NB4 (cell line): ENCODE measurements around the gene PRAMEF12.

Source experiments
- DNase-seq: peaks from one replicate; pipeline ENCODE4 v3.0.0; 2010; ENCODE audit warnings: low read depth
- H3K4me3 ChIP-seq: one replicate; pipeline ENCODE4 v1.5.1; 2011; ENCODE audit warnings: mild to moderate bottlenecking, low read depth, low read length, moderate library complexity
- MYC ChIP-seq: IDR thresholded peaks from 2 replicates; pipeline ENCODE4 v1.6.1; 2011; ENCODE audit warnings: low read depth, low read length
- POLR2A ChIP-seq: IDR thresholded peaks from 2 replicates; pipeline ENCODE4 v1.6.1; 2011; ENCODE audit warnings: mild to moderate bottlenecking; ENCODE audit not compliant: insufficient read length; ENCODE audit errors: extremely low read depth
- TF ChIP-seq, protein P1 (sequence below): IDR thresholded peaks from one replicate; pipeline ENCODE4 v1.5.1; 2012; ENCODE audit warnings: low read depth, low read length
- TF ChIP-seq, protein P2 (sequence below): IDR thresholded peaks from 2 replicates; pipeline ENCODE4 v1.6.1; 2011; ENCODE audit warnings: low read depth, low read length

The PRAMEF12 gene

DNA sequence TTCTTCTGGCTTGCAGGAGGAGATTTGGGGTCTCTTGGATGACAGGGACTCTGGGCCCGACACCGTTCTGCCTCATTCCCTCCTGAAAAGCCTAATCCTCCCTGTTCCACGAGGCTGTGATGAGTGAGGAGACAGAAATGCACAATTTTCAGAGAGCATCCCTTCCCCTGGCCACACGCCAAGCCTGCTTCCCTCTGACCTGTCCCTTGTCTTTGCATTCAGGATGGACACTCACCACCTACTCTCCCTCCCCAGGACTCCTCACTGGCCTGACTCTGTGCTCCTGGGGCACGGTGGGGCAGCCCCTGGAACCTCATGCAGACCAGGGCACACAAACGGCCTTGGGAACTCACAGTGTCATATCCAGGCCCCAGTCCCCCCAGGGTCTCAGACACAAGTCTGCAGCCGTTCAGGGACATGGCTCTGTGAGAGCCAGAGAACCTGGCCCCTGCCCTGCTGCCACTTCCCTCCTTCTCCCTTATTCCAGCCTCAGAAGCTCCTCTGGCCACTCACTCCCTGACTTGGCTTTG lies 3.5 kb upstream of the PRAMEF12 start:
- DNase-seq: no peak
- no peak overlapping the region for H3K4me3 ChIP-seq
- TF ChIP-seq POLR2A (no peak), MYC (no peak)
- TF ChIP-seq, protein P1, sequence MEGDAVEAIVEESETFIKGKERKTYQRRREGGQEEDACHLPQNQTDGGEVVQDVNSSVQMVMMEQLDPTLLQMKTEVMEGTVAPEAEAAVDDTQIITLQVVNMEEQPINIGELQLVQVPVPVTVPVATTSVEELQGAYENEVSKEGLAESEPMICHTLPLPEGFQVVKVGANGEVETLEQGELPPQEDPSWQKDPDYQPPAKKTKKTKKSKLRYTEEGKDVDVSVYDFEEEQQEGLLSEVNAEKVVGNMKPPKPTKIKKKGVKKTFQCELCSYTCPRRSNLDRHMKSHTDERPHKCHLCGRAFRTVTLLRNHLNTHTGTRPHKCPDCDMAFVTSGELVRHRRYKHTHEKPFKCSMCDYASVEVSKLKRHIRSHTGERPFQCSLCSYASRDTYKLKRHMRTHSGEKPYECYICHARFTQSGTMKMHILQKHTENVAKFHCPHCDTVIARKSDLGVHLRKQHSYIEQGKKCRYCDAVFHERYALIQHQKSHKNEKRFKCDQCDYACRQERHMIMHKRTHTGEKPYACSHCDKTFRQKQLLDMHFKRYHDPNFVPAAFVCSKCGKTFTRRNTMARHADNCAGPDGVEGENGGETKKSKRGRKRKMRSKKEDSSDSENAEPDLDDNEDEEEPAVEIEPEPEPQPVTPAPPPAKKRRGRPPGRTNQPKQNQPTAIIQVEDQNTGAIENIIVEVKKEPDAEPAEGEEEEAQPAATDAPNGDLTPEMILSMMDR: no peak
- TF ChIP-seq, protein P2, sequence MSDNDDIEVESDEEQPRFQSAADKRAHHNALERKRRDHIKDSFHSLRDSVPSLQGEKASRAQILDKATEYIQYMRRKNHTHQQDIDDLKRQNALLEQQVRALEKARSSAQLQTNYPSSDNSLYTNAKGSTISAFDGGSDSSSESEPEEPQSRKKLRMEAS: no peak

DNA sequence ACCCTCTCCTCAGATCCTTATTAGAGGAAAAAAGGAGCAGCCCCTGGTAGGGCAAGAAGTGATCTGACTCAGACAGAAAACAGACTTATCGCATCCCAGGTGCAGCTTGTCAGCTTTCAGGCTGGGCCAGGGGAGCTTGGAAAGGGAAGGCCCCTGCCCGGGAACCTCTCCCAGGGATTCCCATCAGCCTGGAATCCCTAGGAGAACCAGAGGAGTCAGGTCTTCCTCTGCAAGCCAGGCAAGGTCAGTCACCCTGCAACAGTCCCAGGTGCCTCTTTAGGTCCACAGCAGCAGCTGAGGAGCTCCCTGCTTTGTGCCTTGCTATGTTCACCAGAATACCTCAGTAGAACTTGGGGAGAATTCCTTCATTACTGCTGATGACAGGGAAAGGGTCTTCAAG lies 2.9 kb upstream of the PRAMEF12 start:
- H3K4me3 ChIP-seq: no peak overlapping the region
- TF ChIP-seq, protein P1: no peak
- TF ChIP-seq, protein P2: no peak
- TF ChIP-seq POLR2A (no peak), MYC (no peak)
- DNase-seq: no peak

DNA sequence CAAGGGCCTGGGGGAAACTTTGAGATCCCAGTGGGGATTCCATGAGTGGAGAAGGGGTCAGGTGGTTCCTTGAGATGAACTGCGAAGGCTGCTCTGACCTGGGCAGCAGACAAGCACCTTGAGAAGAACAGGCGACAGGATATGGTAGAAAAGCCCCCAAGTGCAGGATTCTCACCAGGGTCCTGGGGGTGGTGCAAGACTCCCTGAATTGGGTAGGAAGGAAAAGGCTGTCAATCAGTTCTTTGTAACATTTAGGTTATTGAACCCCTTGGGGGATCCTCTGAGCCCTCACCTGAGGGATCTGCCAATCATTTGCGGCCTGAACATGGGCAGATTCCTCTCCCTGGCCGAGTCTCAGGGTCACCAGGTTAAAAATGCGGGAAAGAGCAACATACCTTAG lies 2.4 kb upstream of the PRAMEF12 start:
- TF ChIP-seq MYC (no peak), POLR2A (no peak)
- TF ChIP-seq, protein P1: no peak
- TF ChIP-seq, protein P2: no peak
- H3K4me3 ChIP-seq: no peak overlapping the region
- no peak for DNase-seq

DNA sequence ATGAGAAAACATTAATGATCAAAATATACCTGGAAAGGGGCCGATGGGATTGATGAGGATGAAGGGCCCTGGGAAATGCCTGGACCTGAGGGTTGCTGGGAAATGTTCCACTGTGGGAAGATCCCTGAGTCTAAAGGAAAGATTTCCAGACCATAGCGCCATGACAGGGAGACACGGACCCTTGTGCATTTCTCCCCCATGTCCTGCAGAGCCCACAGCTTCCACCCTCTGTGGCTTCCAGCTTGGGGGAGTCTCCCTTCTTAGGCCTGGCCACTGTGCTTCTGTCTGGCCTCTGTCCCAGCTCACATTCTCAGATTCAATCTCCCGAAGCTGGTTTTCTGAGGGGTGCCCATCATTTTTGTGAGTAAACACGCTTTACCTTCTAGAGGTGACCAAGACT lies 1.0 kb upstream of the PRAMEF12 start:
- no peak for DNase-seq
- TF ChIP-seq POLR2A: no peak
- TF ChIP-seq MYC: no peak
- TF ChIP-seq, protein P1: no peak
- TF ChIP-seq, protein P2: no peak

DNA sequence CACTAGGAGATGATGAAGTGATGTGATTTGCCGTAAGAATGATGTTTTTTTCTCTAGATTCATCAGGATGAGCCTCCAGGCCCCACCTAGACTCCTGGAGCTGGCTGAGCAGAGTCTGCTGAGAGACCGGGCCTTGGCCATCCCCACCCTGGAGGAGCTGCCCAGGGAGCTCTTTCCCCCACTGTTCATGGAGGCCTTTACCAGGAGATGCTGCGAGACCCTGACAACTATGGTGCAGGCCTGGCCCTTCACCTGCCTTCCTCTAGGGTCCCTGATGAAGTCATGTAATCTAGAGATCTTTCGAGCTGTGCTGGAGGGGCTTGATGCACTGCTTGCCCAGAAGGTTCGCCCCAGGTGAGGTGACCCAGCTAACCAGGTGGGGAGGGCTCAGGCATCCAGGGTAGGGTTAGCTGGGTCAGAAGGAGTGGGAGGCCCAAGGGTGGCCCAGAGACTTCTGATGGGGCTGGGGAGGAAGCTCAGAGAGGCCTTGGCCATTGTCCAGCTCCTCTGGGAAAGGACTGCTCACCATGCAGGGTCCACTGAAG lies 1.3 kb downstream of the PRAMEF12 start:
- no peak overlapping the region for H3K4me3 ChIP-seq
- TF ChIP-seq, protein P1: no peak
- TF ChIP-seq, protein P2: no peak
- TF ChIP-seq MYC (no peak), POLR2A (no peak)
- DNase-seq: no peak

More for the DNA sequence above, 1.0 kb upstream of the PRAMEF12 start:
- no peak overlapping the region for H3K4me3 ChIP-seq

DNA sequence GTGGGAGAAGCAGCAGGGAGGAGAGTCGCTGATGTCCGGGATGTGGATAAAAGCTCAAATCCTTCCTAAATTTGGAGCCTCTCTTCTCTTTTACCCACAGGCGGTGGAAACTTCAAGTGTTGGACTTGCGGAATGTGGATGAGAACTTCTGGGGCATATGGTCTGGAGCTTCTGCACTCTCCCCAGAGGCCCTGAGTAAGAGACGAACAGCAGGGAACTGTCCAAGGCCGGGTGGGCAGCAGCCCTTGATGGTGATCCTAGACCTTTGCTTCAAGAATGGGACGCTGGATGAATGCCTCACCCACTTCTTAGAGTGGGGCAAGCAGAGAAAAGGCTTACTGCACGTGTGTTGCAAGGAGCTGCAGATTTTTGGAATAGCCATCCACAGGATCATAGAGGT lies 1.9 kb downstream of the PRAMEF12 start:
- no peak overlapping the region for H3K4me3 ChIP-seq
- DNase-seq: no peak
- TF ChIP-seq, protein P2: no peak
- TF ChIP-seq POLR2A (no peak), MYC (no peak)
- TF ChIP-seq, protein P1: no peak
